Suppressor macrophage (primary cell): ENCODE results near the gene OSBPL10.

Source experiments
- DNase-seq, 4 experiments: peaks; one replicate each; pipeline ENCODE4 v3.0.0-alpha.2; 2020 to 2022

The OSBPL10 gene

DNA sequence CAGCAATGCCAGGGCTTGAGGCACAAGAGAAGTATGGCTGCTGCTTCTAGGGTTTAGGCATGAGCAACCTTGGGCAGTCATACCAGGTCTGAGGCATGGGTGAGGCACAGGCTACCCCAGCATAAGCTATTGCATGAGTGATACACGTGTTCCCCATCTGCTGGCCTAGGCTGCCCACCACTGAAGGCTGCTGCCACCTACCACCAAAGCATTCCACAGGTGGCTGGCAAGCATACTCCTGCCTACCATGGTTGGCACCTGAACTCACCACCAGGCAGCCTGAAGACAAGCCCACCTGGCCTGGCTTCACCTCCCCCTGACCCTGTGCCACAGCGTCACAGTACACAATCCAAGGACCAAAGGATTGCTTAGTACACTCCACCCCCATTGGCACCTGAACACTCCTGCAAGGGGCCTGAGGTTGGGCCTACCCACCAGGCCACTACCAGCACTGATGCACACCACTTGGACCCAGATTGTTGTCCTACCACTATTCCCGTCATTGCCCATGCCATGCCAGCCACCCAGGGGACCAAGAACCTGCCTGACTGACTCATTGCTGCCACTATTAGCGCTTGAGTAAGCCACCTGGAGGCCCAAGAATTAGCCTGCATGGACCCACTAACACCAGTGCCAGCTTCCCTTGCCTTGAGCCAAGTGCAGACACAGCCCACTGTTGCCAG, 332.6 kb downstream of the OSBPL10 start:
- DNase-seq: no peak

DNA sequence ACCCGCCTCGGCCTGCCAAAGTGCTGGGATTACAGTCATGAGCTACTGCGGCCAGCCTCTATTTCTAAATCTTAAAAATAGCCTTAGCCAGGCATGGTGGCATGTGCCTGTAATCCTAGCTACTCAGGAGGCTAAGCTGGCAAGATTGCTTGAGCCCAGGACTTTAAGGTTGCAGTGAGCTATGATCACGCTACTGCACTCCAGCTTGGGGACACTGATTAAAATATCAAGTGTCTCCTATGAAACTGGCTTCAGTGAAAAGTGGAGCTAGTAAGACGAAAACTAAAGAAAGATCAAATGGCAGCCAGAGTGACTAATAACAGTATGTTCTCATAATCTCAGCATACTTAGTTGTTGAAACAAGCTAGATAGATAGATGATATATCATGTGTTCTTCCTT, 335.8 kb downstream of the OSBPL10 start:
- DNase-seq: no peak

DNA sequence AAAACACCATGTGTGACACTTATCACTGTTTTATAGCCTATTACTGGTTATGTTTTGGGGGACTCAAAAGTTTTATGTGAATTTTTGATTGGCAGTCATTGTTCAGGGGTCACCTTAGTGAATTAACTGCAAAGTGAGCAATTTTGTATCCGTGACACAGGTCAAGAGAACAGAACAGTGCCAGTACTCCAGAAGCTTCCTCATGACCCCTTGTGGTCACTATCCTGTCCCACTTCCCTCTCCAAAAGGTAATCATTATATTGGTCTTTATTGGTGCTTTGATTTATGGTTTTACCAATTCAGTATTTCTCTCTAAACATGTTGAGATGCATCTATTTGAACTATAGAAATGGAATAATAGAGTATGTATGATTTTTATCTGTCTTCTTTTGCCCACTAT, 341.2 kb downstream of the OSBPL10 start:
- DNase-seq: no peak

DNA sequence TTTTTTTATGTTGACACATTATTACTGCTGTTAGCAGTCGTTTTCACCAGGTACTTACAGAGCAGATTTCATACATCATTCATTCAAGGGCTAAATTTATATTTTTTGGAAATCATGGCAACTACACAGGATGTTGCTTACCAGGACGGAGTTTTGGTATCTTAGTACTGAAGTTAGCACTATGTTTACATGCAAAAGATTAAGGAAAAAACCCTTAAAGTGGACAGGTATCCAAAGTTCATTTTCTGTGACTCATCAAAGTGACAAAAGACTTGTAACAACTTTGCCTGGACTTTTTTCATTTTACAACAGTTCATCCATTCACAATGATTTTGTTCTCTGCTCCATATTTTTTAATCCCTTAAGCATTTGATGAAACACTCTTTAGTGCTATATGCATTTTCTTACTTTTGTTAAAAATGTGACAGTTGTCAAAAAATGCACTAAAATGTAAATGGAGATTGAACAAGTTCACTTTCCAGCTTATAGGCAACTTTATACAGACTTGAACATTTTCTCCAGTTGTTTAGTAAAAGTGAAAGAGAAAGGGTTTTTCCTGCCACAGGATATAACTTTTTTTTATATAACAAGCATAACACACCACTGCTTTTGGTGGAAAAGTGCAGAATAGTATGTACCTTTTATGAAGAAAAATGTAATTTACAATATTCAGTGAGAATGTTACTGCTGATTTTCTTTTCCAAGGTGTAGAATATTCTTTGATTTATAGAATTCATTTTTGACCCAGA, 344.2 kb downstream of the OSBPL10 start:
- DNase-seq: no peak

DNA sequence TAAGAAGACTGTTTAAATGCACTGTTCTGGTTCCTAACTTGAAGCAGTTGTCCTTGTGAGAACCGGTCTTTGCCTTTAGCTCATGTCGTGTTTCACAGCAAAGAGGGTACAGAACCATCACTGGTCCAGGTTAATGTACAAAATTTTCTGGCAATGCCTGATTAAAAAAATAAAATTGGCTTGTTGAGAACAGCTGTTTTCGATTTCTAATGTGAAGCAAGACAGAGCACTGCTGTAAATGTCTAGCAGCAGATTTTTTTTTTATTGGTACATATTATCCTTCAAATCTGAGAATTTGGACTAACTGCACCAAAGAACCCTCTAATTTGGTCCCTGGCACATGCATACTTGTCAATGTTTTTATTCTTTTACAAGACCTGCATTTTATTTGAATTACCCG, 345.0 kb downstream of the OSBPL10 start:
- no peak for DNase-seq

DNA sequence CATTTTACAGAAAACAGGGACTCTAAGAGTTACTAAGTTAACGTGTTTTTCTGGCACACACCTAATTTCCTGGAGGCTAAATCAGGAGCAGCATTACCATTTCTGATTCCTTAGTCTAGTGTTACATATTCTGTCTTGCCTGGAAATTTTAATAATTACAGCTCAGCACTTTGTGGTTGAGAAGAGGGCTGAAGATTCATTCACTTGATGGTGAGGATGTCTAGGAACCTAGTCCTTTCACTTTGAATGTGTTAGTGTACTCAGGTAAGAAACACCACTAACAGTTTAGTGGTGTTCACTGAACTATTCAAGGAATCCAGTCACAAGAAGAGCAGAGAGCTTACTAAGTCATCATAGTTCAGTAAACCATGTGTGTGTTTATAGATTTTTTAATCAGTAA, 345.5 kb downstream of the OSBPL10 start:
- DNase-seq: no peak

DNA sequence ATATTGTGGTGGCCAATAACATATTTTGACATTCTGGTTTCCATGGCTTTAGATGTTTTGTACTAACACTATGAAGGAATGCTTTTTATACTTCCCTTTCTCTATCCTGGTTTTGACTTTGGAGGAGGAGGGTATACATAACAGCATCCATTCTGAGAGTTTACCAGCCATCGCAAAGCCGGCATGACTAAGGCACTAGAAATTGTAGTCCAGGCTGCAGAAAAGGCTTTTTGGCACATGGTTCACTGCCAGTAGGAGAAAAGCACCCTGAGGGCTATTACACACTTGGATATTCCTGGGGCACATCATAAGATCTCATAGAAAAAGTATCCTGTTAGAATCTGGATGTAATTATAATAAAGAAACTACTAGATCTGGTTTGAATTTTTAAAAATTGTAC, 346.6 kb downstream of the OSBPL10 start:
- DNase-seq: no peak

DNA sequence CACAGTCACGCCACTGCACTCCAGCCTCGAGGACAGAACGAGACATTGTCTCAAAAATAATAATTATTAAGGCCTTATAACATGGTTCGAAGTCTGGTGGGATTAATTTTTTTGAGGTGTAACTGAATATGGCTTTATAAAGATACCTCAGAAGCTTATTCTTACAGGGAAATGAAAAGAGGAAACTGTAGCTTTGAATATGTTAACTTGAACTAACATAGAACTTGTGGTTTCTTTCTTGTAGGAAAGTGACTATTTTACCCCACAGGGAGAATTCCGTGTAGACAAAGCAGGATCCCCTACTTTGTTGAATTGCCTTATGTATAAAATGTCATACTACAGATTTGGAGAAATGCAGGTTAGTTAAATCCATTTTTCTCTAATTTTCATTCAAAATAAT, 352.0 kb downstream of the OSBPL10 start:
- DNase-seq: peak; percentile 5 to 58 (median 32)

DNA sequence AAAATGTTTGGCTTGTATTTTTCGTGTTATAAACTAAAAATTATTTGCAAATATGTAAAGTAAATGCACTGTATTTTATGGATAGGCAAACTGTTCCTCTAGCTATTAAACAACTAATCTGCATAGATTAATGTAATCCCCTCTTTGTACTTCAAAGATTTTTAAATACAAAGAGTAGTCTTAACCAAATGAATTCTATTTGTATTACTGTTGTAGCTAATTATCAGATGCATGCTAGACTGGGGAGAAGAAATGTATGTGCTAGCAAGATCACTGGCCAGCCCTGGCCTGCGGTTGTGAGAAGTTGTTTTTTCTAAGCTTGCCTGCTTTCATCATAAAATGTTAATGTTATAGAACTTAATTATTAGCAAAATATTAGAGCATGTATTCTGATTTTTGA, 355.7 kb downstream of the OSBPL10 start:
- no peak for DNase-seq

DNA sequence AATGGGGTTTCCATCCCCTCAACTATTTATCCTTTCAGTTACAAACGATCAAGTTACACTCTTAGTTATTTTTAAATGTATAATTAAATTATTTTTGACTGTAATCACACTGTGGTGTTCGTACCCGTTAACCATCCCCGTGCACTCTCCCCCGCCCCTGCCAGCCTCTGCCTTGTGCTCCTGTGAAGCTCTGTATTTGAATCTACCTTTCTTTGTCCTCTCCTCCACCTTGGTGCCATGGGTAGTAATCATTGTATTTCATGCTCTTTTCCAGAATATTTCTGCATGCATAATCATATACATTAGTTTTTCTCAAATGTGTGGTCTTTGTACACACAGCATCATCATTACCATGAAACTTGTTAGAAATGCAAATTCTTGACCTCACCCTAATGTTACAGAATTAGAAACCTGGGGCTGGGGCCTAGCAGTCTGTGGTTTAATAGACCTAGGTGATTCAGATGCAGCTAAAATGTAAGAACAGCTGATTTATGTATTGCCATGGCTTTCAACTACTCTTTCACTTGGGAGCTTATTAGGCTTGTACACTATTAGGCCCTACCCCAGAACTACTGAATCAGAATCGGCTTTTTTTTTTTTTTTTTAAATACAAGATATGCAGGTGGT, 356.9 kb downstream of the OSBPL10 start:
- DNase-seq: no peak

DNA sequence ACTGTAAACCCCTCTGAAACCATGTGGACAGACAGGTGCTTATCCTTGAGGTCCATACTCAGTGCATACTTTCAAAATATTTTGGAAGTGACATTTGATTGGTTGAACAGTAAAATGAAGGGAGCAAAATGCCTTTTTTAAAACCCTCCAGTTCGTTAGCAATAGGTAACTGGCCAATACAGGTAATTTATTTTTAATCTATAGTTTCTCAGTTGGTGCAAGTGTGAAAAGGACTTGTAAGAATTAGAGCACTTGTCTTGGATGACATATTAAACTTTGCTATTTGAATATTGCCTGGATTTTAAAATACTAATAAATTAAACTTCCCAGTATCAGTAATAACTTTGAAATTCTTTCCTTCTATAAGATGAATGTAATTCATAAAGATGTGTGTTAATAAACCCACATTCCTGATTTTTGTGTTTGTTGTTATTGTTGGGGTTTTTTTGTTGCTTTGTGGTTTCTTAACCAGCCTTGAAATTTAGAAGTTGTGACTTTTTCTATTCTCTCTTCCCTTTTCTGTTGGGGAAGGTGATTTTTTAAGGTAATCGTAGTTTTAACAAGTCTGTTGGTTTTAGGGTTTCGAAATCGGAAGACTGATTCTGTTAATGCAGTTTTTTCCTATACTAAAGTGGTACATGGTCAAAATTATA, 358.3 kb downstream of the OSBPL10 start:
- DNase-seq: no peak

DNA sequence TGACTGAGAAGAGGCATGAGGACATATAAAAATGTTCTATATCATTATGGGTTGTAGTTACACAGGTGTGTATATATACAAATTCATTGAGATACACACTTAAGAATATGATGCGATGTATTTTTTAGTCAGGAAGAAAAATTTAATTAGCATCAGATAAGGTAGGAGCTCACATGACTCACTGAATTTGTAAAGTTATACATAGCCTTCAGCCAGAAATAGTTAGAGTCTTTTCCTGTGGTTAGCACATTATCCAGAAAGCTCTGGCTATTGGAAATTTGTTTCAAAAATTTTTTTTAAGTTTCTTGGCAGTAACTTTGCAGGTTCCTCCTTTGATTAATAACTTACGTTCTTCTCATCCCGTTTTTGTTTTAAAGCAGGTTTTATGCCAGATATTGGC, 359.7 kb downstream of the OSBPL10 start:
- no peak for DNase-seq

DNA sequence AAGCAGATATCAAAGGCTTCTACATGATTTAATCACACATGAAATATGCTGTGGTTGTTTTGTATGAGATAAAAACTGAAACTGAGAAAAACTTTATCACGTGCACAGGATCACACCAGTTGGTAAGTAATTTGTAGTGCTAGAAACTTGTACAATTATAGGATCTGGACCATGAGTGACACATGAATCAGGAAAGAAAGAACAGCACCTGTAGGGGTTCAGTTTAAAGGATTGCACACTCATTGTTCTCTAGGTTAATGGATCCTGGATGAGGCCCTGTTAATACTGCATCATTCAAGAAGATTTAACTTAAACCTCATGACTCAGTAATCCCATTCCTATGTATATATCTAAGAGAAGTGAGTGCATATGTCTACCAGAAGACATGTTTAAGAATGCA, 360.4 kb downstream of the OSBPL10 start:
- no peak for DNase-seq

DNA sequence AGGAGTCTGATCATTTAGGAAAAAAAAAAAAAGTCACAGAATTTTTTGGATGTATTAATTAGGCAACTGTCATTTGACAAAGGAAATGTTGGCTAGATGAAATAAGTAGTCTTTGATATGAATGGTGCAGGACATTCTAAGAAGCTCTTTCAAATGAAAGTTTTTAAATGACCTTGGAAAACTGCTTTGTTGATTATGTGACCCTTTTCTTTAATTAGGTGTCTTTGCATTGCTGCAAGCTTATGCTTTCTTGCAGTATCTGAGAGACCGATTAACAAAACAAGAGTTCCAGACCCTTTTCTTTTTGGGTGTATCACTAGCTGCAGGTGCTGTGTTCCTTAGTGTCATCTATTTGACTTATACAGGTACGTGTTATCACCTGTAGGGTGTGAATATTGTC, 364.4 kb downstream of the OSBPL10 start:
- DNase-seq: no peak

DNA sequence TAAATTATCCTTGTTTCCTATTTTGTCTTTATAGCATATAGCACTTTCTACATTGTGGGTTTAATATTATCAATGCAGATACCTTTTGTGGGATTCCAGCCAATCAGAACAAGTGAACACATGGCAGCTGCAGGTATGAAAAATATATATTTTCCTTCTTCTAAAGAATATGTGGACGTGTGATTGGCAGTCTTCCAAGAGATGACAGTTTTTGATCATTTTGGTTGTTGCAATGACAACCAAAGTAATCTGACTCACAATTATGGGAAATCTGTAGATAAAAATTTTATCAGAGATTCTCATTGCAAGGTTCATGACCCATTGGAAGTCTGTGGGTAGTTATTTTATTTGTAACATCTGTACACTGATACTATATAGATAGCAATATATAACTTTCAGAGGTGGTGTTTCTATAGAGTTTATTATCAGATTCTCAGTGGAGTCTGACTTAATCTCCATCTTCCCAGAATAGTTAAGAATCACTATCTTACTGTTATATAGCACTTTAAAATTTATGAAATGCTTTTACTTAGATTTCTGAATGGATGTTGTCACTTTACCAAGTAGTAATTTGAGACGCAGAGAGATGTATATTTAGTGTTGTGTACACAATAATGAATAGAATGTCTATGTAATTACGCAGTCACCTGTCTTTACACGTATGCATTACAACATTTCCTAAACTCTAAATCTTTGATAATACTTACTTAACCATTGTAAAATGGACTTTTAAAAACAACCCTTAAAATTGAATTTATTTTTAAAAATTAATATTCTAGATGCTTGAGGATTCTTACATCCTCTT, 365.8 kb downstream of the OSBPL10 start:
- DNase-seq: no peak

DNA sequence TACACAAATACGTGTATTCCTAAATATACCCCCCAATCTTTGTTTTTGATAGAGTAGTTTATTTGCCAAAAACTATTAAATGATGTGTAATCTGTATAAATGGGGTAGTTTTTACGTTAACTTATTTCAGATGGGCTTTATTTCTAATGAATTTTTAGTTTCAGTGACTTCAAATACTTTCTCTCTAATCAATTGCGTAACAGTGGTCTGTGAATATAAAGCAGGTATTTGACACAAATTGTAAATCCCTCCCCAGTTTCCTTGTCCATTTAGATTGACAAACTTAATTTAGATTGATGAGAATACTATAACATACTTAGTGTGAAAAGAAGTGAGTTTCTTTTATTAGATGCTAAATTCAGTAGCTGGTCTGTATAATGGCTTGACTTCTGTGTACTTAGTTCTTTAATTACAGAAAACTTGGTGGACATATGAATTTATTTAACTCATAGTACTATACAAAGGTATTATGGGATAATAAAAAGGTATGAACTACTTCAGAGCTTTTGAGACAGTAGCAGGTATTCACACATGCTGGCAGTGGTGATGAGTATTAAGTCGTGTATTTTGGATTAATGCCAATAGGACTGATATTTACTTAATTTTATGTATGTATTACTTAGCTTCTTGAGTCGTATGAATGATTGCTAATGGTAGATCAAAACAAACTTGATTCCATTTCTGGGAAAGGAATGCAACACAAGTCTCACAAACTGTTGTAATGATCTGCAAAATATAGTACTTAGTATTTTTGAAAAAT, 366.7 kb downstream of the OSBPL10 start:
- no peak for DNase-seq

DNA sequence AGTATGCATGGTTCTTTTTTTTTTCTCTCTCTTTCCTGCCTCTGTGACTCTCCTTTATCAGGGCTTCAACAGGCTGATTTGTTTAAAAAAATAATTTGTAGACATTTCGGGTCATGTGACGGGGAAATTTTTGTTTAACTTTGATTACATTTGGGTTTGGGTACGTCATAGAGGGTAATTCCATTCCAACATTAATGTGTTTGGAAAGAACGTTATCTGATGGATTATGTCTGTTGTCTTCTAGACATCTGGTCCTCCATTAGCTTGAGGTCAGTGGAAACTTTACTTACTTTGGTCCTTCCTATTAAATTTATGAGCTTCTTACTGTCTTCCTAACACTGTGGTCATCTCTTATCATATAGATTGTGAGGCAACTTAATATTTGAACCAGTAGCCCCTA, 367.4 kb downstream of the OSBPL10 start:
- DNase-seq: no peak

DNA sequence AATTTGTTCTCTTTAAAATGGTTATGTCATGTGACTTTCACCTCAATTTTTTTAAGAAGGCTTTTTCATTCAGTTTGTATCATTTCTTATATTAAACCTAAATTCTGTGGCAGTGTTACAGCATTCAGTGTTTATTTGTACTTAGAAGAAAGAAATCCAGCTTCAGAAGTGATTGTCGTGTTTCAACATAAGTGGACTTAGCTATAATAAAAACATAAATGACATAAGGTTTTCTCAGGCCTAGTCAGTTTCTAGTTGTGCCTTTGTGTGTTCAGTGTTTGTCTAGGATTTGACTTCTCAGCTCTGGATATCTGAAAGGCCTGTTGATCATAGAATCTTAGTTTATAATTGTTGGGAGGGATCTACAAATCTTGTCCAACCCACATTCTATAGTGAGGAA, 367.9 kb downstream of the OSBPL10 start:
- no peak for DNase-seq
